NCI-H460 (cell line): ENCODE results near the gene EFTUD2. TPM values are rescaled to one million over a fixed set of nuclear protein-coding genes. Genes with fewer than 3 reads are reported as not detected.
"Not testable (repeated sequence)": the region's sequence is repeated elsewhere in the genome, so short reads cannot be mapped to it uniquely, and the experiment has no call there.

Experiments
- DNase-seq: peaks from one replicate; pipeline ENCODE4 v3.0.0-alpha.2; 2016; ENCODE audit warnings: low read depth; ENCODE audit errors: extremely low read depth
- small RNA-seq, 2 experiments: library from RNA; depleted of rRNA; stranded (forward); fragments of <200 nt; gene quantifications; one replicate each; pipeline ENCODE3, GENCODE V24; 2014
- total RNA-seq: library from RNA; depleted of rRNA; stranded (reverse); fragments of >200 nt; shearing (Covaris generic); gene quantifications from 2 replicates; pipeline ENCODE4 v1.2.3, GENCODE V29; 2014; rRNA removed

The EFTUD2 gene
- total RNA-seq, 1 experiment from 2014 or later = 137 TPM

- DNase-seq = no peak
Observed at GRCh38 chr17:44826123-44826790, 73.0 kb downstream of the EFTUD2 start.

GRCh38 chr17:44825236-44825635 is 74.0 kb downstream of the EFTUD2 start:
- DNase-seq = not testable (repeated sequence)

DNA sequence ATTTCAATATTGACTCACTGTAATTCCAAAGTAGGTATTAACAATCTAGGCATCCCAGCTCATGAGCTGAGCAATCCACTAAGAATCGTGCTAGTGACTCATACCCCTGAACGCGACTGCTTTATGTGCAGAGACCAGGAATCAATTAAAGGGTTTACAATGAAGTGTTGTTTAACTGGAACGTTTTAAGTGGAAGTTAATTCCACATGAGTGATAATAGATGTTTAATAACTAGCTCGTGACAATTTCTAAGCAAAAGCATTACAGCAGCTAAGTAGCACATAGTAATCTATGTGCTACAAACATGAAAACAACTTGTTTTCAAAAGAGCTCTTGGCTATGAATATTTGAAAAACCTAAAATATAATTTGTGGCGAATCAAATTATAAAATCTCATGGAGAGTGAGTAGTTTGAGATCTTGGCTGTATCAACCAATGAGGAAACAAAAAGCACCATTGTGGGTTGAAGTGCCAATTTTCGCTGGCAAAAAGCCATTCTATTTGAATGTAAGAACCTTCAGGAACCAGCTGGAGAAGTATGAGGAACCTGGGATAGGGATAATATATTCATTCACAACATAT is 78.5 kb downstream of the EFTUD2 start:
- DNase-seq = peak; percentile 43

GRCh38 chr17:44818508-44818907 is 80.7 kb downstream of the EFTUD2 start:
- DNase-seq = not testable (repeated sequence)

GRCh38 chr17:44812263-44812662 is 87.0 kb downstream of the EFTUD2 start:
- DNase-seq = no peak

GRCh38 chr17:44808656-44809388 is 90.4 kb downstream of the EFTUD2 start:
- DNase-seq = not testable (repeated sequence)

DNA sequence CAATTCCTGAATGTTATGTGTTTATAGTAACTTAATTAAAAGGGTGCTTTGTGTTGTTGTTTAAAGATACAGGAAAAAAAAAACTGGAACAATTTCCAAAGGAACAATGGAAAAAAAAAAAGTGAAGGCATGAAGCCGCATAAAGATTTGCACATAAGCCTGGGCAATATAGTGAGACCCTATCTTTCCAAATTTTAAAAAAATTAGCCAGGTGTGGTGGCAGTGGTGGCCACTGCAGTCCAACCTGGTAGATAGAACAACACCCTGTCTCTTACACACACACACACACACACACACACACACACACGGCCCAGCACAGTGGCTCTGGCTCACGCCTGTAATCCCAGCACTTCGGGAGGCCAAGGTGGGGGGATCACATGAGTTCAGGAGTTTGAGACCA is 91.1 kb downstream of the EFTUD2 start:
- DNase-seq = no peak

- DNase-seq = no peak
Observed at GRCh38 chr17:44807817-44808155, 91.5 kb downstream of the EFTUD2 start.

DNA sequence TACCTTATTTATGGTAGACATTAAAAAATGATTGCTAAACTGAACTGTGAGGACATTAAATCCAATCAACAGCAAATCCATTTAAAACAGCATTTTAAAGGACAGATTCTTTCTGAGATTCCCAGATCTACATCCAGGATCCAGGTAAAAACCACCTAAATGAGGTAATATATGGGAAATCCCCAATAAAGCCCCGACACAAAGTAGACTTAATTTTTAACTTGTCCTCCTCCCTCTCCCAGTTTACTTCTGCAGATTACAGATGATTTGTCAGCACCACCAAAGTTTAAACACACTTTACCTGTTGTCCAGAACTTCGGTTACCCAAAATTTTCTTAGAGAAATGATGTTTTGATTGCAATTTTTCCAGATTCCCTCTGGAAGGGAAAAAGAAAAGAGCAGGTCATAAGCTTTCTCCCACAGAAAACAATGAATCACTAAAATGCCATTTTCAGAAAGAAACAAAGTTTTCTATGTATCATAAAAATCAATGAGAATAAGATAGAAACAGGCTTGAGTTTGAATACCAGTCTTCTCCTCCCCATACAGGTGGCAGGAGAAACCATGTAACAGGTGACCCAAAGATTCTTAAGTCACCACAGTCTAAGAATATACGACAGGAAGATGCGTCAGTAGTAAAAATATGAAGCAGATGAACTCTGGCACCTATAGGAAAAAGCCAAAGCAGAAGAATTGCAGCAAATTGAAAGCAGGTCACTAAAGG is 92.0 kb downstream of the EFTUD2 start:
- no peak for DNase-seq

GRCh38 chr17:44804302-44805089 is 94.7 kb downstream of the EFTUD2 start:
- DNase-seq = no peak

DNA sequence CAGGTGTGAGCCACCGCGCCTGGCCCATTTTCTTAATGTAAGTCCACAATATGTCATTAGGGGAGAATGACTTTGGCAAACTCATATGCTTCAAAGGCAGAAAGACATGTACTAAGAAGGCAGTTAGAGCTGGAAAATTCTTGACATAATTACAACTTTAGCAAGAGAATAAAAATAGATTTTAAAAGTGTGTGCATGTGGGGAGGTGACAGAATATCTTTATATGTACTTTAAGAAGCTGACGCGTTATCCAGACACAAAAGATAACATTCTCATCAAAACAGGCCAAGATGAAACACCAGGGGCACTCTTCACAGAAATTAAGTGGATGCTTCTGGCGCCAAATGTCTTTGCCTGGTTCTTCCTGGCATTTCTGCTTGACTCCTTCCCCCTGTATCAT is 97.4 kb downstream of the EFTUD2 start:
- no peak for DNase-seq

Small RNAs within 50 kb of the gene (small RNA-seq; reads per million reads assigned to genes)
- gene CCDC103 (0 reads per million in 2 experiments), gene MIR6783 (0 to 0.04 reads per million in 2 experiments), gene RN7SL405P (0 reads per million in 2 experiments)

Other genes with a start within 250 kb of the EFTUD2 start
- gene MEIOC, start 243.0 kb downstream of the EFTUD2 start, total RNA-seq = 0.75 and 0.82 TPM in 2 replicates
- gene CCDC43, start 209.7 kb downstream of the EFTUD2 start, total RNA-seq = 46.0 and 49.1 TPM in 2 replicates
- gene DBF4B, start 190.8 kb downstream of the EFTUD2 start, total RNA-seq = 11.5 and 12.9 TPM in 2 replicates
- 0.75 and 0.94 TPM in 2 replicates for gene ADAM11, start 140.5 kb downstream of the EFTUD2 start, total RNA-seq
- gene GJC1, start 69.2 kb downstream of the EFTUD2 start, total RNA-seq = 4.4 and 5.2 TPM in 2 replicates
- gene HIGD1B, start 51.6 kb downstream of the EFTUD2 start, total RNA-seq = not detected in 2 replicates
- gene GFAP, start 16.1 kb upstream of the EFTUD2 start, total RNA-seq = 0.09 and 0.32 TPM in 2 replicates
- gene KIF18B, start 48.3 kb upstream of the EFTUD2 start, total RNA-seq = 11.0 and 12.7 TPM in 2 replicates
- 0.72 and 0.84 TPM in 2 replicates for gene C1QL1, start 68.9 kb upstream of the EFTUD2 start, total RNA-seq
- gene DCAKD, start 152.2 kb upstream of the EFTUD2 start, total RNA-seq = 22.8 and 24.0 TPM in 2 replicates
- gene NMT1, start 161.9 kb upstream of the EFTUD2 start, total RNA-seq = 88.9 and 561 TPM in 2 replicates
- 92.9 and 99.6 TPM in 2 replicates for gene PLCD3, start 233.1 kb upstream of the EFTUD2 start, total RNA-seq
- 12.0 and 12.3 TPM in 2 replicates for gene ACBD4, start 236.2 kb upstream of the EFTUD2 start, total RNA-seq
- 11.5 and 19.0 TPM in 2 replicates for gene HEXIM1, start 249.0 kb upstream of the EFTUD2 start, total RNA-seq